GM19452 (cell line): Measurements from ENCODE around the gene PACSIN2.
"Not testable (repeated sequence)": the region's sequence is repeated elsewhere in the genome, so short reads cannot be mapped to it uniquely, and the experiment has no call there.

ENCODE experiments used
- ATAC-seq: cut with Tn5 transposase; IDR thresholded peaks from one replicate; pipeline ENCODE4 v1.9.1; 2021; ENCODE audit not compliant: unreplicated experiment

The PACSIN2 gene

DNA sequence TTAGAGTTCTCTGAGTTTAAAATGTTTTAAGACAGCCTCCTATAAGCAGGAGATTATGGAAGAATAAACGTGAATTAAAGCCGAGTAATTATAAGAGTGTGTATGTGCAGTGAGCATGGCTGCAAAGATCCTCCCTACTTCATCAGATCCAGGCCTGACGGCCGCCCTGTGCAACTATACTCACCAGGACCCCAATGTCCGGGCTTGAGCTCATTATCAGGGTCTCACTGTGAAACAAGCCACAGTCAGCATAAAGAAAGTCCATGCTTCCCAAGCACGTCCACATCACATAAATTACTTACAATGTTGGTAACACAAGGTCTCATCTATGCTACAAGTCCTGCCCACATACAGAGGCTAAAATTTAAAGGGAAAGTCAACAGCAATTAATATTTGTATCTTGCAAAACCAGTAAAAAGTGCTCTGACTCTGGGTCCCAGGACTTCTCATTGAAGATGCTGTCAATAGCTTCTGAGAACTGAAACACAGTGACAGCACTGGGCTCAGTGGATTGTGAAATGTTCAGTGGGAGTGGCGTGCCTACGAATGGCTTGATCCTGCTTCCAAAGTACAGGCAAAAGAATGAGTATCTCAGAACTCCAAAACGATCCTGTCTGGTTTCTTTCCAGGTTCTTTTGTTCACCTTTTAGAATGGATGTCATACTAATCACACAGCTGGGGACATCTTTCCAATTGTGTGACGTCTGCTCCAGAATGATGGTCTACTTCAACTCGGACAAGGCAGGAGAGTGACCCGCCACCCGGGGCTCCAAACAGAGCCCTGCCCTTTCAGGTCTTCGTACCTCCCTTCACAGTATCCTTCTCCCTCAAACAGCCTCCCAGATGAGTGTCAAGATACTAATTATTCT is 85.7 kb downstream of the PACSIN2 start:
- no peak for ATAC-seq

DNA sequence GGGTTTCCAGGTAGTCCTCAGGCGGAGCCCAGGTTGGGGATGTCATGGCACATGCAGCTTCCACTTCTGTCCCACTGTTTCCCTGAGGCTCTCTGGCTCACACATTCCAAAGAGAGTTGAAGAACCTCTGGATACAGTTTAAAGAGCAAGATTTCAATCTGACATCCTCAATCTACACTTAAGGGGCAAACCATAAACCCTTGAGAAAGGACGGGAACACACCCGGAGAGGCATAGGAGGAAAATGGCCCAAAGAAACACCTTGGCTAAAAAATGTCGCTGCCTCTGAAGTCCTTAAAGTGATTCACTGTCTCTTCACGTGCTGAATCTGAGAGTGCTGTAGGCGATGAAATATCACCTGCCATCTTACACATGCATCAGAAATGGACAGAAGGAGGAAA is 87.0 kb downstream of the PACSIN2 start:
- no peak for ATAC-seq

DNA sequence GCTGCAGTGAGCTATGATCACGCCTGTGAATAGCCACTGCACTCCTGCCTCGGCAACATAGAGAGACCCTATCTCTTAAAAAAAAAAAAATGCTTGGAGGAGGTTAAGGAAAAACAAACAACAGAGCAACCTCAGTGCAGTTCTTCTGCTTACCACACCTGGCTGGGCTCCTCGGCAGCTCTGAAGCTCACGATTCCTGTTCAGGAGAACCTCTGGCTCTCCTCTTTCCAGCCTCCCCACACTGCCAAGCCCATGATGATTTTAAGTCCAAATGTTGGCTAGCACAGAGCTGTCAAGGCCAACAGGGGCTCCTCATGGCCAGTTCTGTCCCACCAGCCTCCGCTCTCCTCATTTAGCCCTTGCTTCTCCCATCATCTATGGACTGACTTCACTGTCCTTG is 88.2 kb downstream of the PACSIN2 start:
- no peak for ATAC-seq

DNA sequence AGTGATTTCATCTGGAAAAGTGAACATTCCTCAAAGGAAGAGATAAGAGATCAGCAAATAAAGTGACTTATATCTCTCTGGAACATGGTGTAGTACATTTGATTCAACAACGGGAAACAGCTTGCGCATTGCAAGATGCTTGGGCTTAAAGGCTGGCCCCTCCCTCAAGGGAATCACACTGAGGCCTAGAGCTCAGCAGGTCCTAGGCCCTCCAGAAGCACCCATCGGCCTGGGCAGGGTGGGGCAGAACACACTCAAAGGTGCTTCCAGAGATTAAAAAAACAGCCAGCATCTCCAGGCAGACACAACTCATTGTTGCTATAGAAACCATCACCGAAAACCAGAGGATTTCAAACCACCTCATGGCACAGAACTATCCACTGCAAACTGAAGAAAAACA is 88.8 kb downstream of the PACSIN2 start:
- no peak for ATAC-seq

DNA sequence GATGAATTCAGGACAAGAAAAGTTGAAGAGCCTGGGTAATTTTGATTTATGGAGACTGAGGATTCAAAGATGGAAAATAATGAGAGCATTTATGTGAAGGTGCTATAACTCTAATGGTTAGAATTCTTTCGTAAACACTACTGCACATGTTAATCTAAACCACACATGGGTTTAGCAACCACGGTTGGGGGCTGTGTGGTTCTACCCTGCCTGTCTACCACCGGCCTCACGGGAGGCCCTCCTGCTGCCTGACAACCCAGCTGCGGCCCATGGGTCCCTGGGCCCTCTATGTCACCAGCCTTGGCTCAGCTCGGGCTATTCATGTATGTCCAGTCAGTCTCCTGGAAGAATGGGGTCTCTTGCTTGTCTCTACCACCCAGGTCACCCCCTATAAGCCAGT is 89.4 kb downstream of the PACSIN2 start:
- no peak for ATAC-seq

DNA sequence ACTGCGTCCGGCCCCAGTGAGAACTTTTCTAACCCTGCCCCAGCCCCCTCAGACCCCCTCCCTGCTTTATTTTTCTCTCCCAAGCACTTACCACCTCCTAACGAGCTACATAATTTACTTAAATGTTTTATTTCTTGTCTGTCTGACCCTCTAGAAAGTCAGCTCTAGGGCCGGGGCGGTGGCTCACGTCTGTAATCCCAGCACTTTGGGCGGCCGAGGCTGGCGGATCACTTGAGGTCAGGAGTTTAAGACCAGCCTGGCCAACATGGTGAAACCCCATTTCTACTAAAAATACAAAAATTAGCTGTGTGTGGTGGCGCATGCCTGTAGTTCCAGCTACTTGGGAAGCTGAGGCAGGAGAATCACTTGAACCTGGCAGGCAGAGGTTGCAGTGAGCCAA is 89.9 kb downstream of the PACSIN2 start:
- not testable (repeated sequence) for ATAC-seq

DNA sequence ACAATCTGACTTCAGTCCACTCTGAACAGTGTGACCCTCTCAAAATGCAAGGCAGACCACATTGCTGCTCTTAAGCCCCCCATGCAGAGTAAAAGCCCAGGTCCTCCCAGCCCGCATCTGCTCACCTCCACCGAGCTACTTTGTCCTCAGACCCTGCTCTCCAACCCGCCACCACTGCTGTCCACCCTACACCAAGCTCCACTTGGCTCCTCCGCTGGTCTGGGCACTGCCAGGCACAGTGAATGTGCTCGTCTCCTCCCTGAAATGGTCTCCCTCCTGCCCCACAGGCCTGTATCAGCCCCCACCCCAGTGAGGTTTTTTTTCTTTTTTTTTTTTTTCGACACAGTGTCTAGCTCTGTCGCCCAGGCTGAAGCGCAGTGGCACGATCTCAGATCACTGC is 90.5 kb downstream of the PACSIN2 start:
- no peak for ATAC-seq

DNA sequence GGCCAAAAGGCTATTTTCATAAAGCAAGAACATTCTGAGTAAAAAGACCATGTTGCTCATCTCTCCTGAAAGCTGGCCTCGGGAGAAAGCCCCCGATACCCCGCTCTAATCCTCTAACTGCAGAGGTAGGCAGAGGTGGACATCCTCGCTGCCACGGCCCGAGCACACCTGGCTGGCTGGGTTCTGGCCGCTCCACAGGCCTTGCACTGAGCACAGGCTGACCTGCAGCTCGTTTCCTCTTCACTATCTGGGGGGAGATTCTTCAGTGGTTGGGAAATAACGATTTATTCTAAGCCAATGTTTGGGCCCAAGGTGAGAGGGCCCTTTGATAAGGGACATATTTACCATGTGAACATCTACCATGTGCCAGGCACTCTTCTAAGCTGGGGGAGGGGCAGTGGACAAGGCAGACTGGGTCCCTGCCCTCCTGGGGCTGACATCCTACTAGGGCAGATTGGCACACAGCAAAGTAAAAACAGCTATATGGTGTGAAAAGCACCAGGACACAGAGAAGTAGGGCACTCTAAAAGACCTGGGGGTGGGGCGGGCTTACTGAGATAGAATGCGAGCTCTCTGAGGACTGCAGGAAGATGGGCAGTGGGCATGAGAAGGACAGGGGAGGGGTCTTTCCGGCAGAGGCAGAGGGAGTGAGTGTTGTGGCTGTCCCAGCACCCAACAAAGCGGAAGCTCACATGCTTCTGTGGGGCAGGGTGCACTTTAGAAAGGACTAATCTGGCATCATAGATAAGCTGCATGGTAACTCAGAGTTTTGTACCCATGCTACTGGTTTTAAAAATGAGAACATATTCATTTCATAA is 92.4 kb downstream of the PACSIN2 start:
- ATAC-seq, result no peak

DNA sequence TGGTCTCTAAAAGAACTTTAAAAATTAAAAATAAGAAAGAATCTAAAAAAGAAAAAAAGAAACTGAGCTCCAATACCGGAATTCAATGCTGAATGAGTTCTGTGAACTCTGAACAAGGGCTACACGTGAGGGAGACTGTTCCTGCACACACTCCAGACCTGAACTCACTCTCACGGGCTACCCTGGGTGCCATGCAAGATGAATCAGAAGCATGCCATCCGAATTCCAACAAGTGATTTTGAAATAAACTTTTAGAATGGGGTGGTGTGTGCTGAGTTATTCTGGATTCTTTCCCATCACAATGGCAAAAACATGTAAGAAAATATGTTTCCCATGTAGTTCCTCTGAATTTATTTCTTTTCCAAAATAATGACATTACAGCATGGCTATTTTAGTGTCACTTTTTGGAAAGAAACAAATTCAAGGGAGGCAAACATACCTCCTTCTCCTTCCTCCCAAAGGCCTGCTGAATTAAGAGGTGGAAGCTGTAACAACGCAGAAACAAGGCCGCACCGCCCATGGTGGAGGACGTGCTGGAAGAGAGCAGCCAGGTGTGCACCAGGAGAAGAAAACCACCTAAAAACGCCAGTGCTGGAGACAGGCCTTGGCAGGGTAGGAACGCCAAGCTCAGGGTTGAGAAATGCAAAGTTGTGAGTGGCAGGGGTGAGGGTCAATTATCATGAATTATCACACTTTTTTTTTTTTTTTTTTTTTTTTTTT is 94.7 kb downstream of the PACSIN2 start:
- no peak for ATAC-seq

DNA sequence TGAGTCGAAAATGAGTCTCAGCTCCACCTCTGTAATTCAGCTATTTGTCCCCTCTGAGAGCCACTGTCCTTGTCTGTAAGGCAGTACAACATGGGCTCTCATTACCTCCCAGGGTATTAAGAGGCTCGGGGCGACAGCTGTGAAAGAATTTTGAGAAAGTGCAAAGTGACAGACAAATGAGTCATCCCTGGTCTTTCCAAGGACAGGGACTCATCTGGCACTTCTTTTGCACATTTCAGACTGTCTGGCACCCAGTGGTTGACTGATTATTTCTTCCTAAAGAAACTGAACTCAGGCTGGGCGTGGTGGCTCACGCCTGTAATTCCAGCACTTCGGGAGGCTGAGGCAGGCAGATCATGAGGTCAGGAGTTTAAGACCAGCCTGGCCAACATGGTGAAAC is 95.8 kb downstream of the PACSIN2 start:
- no peak for ATAC-seq

DNA sequence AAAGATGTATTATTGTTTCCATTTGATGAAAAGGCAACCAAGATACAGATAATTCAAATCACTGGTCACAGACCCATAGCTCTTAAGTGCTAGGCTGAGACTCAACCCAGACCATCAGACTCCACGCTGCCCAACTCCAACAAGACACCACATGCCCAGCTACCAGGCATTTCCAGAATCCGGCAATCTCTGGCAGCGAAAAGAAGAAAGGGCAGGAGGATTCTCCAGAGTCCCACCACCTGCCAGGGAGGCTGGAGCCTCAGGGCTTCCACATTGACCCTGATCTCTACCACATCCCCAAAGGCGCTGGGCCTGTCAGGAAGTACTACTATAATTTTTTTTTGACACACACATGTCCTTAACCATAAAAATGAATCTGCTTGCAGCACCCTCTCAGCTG is 96.4 kb downstream of the PACSIN2 start:
- no peak for ATAC-seq

DNA sequence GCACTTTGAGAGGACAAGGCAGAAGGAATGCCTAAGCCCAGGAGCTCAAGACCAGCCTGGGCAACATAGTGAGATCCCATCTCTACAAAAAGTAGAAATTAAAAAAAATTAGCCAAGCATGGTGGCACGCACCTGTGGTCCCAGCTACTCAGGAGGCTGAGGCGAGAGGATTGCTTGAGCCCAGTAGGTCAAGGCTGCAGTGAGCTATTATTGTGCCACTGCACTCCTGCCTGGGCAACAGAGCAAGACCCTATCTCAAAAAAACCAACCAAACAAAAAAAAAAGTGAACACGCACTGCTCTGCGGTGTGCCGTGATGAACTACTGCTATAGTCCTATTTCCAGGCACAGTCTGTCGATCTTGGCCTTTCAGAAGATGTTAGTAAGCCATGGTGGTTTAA is 97.6 kb downstream of the PACSIN2 start:
- ATAC-seq, result not testable (repeated sequence)

DNA sequence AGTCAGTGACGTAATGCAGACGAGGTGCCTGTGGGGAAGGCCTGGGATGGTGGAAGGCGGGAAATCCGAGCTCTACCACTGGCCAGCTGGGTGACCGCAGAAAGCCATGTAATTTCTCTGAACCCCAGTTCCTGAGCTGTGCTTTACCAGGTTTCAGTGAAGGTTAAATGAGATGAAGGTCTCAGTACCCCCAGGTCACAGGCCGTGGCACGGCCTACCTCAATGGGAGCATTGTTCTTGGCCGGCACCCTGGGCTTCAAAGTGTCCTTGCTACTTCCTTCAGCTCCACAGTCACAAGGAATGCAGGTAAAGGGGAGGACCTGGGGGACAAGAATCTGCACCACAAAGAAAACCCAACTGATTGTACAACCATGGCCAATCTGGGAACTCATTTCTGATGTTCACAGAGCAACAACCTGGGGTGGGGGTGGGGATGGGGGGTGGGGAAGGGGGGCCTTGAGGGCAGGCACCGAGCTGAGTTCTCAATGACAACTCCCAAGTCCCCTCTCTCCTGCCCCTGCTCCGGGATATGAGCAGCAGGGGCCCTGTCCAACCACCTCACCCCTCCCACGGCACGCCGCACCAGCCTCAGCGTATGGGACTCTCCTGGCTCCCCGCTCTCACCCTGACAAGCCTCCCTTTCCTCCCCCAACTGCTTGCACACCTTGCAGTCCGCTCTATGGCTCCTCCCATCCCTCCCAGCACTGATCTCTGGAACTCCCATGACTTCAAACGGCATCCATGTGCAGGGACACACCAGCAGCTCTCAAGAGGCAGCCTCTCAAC is 98.8 kb downstream of the PACSIN2 start:
- no peak for ATAC-seq

DNA sequence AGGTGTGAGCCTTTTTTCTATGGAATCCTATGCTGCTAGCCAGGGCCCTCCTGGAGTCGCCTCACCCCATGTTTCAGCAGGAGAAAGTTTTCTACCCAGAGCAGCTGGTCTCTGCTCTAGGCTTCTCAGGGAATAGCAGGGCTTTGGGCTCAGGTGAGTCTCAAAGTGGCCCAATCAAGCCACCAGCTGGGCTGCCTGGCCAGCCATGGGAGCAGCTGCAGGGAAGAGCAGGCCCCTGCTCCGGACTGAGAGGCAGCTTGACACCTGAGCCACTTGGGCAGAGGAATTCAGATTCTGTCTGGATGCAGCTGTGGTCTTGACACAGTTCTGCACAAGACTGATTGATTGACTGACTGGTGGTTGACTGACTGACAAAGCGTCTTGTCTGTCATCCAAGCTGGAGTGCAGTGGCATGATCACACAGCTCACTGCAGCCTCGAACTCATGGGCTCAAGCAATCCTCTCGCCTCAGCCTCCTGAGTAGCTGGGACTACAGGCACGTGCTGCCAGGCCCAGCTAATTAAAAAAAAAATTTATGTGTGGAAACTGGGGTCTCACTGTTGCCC is 100.4 kb downstream of the PACSIN2 start:
- no peak for ATAC-seq

DNA sequence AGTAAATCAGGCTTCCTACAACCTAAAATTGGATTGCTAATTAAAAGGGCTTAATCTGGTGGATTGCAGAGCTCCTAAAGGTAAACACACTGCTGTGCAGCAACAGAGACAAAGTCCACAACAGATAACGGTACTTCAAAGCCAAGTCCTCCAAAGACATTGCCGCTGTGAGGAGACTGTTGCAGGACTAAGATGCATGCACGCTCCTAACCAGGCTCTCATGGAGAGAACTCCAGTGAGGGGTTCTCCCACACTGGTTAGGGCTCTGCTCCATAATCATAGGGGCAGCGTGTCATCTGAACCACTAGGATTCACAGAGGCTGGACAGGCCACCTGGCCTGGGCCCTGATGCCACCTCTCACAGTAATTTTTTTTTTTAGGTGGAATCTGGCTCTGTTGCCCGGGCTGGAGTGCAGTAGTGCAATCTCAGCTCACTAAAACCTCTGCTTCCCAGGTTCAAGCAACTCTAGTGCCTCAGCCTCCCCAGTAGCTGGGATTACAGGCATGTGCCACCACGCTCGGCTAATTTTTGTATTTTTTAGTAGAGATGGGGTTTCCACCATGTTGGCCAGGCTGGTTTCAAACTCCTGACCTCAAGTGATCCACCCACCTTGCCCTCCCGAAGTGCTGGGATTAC is 101.0 kb downstream of the PACSIN2 start:
- no peak for ATAC-seq

DNA sequence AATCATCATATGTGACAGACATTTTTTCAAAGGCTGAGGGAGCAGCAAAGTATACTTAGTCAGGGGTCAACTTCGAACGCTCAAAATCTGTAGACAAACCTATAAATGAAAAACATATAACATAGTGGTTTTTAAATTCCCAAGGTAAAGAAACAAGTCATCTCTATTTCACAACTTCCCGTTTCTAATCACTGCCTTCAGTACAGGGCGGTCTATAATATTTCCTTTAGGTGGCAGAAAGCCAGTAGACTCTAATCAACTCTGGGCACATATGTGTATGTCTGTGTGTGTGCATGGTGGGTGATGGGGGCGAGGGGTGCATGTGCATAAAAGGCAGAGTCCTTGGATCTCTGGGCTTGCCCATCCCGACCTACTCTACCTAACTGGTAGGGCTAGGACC is 102.9 kb downstream of the PACSIN2 start:
- ATAC-seq, result no peak

DNA sequence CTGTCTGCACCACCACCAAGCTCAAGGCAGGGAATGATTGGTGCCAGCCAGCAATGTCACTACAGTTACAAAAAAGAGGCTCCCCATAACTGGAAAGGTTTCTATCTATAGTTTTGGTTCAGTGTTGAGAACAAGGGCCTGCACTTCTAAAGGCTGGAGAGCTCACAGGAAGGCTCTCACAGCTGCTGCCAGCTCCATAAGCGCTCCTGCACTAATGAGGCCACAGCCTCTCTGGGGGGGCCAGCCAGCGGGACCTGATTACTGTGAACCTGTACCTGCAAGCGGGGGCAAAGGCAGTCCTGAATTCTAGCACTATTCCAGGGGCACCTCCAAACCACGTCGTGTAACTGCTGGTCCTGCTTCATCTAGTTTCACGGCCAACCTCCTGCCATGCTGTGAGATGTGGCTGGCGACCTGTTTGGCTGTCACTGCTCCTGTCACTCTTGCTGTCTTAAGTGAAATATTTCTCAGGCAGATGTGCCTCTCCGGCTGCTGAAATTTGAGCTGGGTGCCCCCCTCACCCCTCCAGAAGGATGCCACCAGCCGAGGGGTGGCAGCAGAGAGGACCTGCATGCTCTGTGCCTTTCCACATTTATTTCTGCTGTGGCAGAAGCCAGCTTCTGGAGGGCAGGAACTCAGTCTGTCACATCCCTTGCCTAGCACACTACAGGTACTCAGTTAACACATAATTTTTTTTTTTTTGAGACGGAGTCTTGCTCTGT is 104.6 kb downstream of the PACSIN2 start:
- ATAC-seq, result no peak

DNA sequence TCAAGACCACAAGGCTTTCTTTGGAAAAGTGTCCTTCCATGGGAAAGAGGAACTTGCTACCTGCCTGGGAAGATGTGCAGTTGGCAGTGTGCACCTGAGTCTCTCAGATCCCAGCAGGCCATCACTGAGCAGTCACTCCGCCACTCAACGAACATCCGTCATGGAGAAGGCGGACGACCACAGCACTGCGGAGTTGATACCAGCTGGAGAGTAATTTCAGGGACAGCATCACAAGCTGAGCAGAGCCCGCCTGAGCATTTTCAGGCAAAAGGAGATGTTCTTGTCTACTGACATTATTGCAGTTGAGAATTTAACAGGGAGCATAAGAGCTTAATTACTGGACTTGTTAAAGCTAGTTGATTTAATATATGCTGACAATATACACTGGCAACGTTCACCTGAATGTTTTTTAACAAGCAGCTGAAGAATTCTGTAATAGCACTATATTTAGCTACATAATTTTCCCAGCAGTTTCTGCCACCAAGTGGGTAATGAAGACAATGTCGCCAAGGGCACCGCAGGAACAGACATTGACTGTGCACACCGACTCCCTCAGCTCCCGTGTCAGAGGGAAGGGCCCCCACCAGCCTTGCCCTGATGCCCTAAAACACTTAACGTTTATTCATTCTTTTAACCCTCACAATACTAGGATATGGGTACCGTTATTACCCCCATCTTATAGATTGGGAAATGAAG is 105.4 kb downstream of the PACSIN2 start:
- ATAC-seq, result no peak

DNA sequence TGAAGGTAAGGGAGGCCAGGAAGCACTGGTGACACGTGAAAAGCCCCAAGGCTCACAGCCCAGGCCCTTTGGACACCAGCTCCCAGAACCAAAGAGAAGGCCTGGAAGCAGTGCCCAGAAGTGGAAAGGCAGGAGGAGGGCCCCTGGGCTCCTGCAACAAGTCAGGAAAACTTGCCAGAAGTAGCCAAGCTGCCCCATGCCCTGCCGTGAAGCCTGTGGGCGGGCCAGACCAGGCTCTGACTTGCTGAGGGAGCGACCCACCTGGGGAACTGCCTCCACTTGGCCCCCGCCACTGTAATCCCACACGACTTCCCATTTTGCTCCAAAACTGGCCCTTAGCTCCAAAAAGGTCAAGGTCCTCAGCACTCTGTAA is 106.6 kb downstream of the PACSIN2 start:
- no peak for ATAC-seq
